CD4-positive, alpha-beta T cell (primary cell): Measurements from ENCODE around the gene CARS1. TPM values are rescaled to one million over a fixed set of nuclear protein-coding genes. Genes with fewer than 3 reads are reported as not detected.
A peak's percentile ranks its signal among the peaks of the same experiment; 100 is the strongest.

Source experiments
- ATAC-seq: fragments of 200-7000 bp; cut with Tn5 transposase; one replicate; pipeline ENCODE4 v1.10.0; 2022; ENCODE audit warnings: mild to moderate bottlenecking; ENCODE audit not compliant: poor library complexity
- CTCF ChIA-PET: fragments of 350-600 bp; sonication (Branson Sonifier 250); formaldehyde crosslinking; loops from one replicate; lab custom pipeline; 2021; ENCODE audit warnings: antibody characterized with exemption, inconsistent platforms; lab: Charles Lee
- POLR2A ChIA-PET: fragments of 350-600 bp; sonication (Branson Sonifier 250); formaldehyde crosslinking; loops from one replicate; lab custom pipeline; 2021; ENCODE audit warnings: antibody characterized with exemption, inconsistent platforms; lab: Charles Lee
- DNase-seq, 14 experiments: peaks; one replicate each; pipeline ENCODE4 v3.0.0-alpha.2; 2013 to 2020; ENCODE audit warnings: mixed read lengths in 2 of 14
- H3K27ac ChIP-seq, 2 donors: one replicate each; pipeline versions ENCODE4 v1.5.1 to v1.7.0; 2013; ENCODE audit warnings: low read length in 2 of 2, low read depth in 1 of 2, mild to moderate bottlenecking in 1 of 2
- H3K27me3 ChIP-seq, 2 experiments: 1 replicate in 1 of 2; 2 replicates in 1 of 2; pipeline versions ENCODE4 v1.6.1 to v1.7.0; 2013; ENCODE audit warnings: low read length in 2 of 2, control low read depth in 1 of 2, mild to moderate bottlenecking in 1 of 2, moderate library complexity in 1 of 2; ENCODE audit not compliant: insufficient read depth in 2 of 2, control insufficient read depth in 1 of 2
- H3K36me3 ChIP-seq: one replicate; pipeline ENCODE4 v1.6.1; 2013; ENCODE audit warnings: low read length, control low read depth; ENCODE audit not compliant: insufficient read depth
- H3K4me1 ChIP-seq: one replicate; pipeline ENCODE4 v1.6.1; 2013; ENCODE audit warnings: low read length, control low read depth; ENCODE audit not compliant: insufficient read depth
- H3K4me3 ChIP-seq: one replicate; pipeline ENCODE4 v1.5.1; 2013; ENCODE audit warnings: mild to moderate bottlenecking, low read length, moderate library complexity
- H3K9me3 ChIP-seq, 2 experiments: 1 replicate in 1 of 2; 2 replicates in 1 of 2; pipeline versions ENCODE4 v1.6.1 to v1.7.0; 2013; ENCODE audit warnings: low read length in 2 of 2, mild to moderate bottlenecking in 2 of 2, control low read depth in 1 of 2, moderate library complexity in 1 of 2; ENCODE audit not compliant: control insufficient read depth in 1 of 2, insufficient read depth in 1 of 2
- H3K27ac Mint-ChIP-seq: one replicate; pipeline ENCODE4 v1.8.0; 2020; ENCODE audit warnings: mixed read lengths
- H3K27me3 Mint-ChIP-seq: one replicate; pipeline ENCODE4 v1.8.0; 2021; ENCODE audit warnings: mixed read lengths
- H3K36me3 Mint-ChIP-seq: one replicate; pipeline ENCODE4 v1.8.0; 2021; ENCODE audit warnings: low read depth, mixed read lengths
- H3K4me1 Mint-ChIP-seq: one replicate; pipeline ENCODE4 v1.8.0; 2021; ENCODE audit warnings: low read depth, mixed read lengths
- H3K4me3 Mint-ChIP-seq: one replicate; pipeline ENCODE4 v1.8.0; 2020; ENCODE audit warnings: mild to moderate bottlenecking, mixed read lengths
- H3K9me3 Mint-ChIP-seq: one replicate; pipeline ENCODE4 v1.8.0; 2020; ENCODE audit warnings: mixed read lengths
- intact Hi-C, 2 experiments: fragments of 100-400 bp; cut with DNase I in 1 of 2; cut with micrococcal nuclease in 1 of 2; formaldehyde crosslinking; loops; one replicate each; pipeline versions ENCODE4 v1.15.1 to v1.9.0; 2023 to 2025; cut with DNase I, micrococcal nuclease
- total RNA-seq, 174 experiments: library from RNA in 2 of 174; stranded (reverse) in 2 of 174; gene quantifications; one replicate each; pipeline ENCODE4 v1.2.3 and lab custom pipeline; 2021 to 2026
- TF ChIP-seq, protein P1 (sequence below): fragments of 200-600 bp; IDR thresholded peaks from one replicate; pipeline ENCODE4 v1.8.0; 2022; ENCODE audit warnings: antibody characterized with exemption, mild to moderate bottlenecking

Gene CARS1
- total RNA-seq, 2 experiments from 2014 or later, result 24.1 to 25.2 TPM

DNA sequence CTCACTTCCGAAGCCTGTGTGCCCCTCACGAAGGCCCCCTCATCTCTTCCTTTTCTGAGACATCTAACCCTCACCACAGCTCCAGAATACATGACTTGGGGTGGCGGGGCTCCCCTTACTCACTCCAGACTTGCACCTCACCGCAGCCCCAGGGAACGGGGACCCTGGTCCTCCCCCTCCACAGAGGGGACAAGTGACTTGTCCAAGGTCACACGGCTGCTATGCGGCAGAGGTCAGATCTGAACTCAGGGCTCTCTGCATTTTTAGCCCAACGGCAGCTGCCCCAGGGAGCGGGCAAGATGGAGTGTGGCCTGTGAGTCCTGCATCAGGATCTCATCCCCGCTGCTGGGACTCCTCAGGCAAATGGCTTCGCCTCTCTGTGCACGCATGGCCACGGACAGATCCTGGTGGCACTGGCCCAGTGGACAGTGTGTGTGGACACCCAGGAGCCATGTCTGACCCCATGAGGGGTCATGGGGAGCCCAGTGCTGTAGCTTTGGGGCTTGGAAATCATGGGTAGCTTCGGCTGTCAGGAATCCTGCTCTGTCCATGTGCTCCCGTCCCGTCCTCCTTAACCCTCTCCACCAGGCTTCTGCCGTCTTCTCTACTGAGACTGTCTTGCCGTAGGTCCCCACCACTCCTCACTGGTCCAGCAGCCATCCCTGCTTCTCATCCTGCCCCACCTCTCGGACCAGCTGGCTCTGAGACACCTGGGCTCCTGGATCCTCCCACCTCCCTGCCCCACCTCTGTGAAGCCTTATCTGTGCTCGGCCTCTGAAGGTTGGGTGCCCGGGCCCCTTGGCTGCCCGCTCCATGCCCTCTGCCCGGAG is 48.0 kb upstream of the CARS1 start:
- ChIA-PET POLR2A (no interaction called here), CTCF (no interaction called here)
- intact Hi-C loops, result loop anchor here in 1 of 2 experiments (10.0 kb wide), 1 partner anchor 300 kb away; no protein-coding TSS in a partner anchor
- ATAC-seq, result no peak
- no peak overlapping the region for H3K4me3 Mint-ChIP-seq
- DNase-seq, result peak in 1 of 14 experiments; percentile 25
- Histone ChIP-seq H3K9me3 (no peaks in the 10 kb centered on the region), H3K4me3 (no peak overlapping the region), H3K27ac (no peak overlapping the region), H3K4me1 (no peaks in the 10 kb centered on the region), H3K27me3 (no peaks in the 10 kb centered on the region), H3K36me3 (no peaks in the 10 kb centered on the region)
- H3K9me3 Mint-ChIP-seq, result no peaks in the 10 kb centered on the region
- no peaks in the 10 kb centered on the region for H3K4me1 Mint-ChIP-seq
- H3K36me3 Mint-ChIP-seq, result no peaks in the 10 kb centered on the region
- no peak overlapping the region for H3K27ac Mint-ChIP-seq
- no peaks in the 10 kb centered on the region for H3K27me3 Mint-ChIP-seq
- TF ChIP-seq, protein P1, sequence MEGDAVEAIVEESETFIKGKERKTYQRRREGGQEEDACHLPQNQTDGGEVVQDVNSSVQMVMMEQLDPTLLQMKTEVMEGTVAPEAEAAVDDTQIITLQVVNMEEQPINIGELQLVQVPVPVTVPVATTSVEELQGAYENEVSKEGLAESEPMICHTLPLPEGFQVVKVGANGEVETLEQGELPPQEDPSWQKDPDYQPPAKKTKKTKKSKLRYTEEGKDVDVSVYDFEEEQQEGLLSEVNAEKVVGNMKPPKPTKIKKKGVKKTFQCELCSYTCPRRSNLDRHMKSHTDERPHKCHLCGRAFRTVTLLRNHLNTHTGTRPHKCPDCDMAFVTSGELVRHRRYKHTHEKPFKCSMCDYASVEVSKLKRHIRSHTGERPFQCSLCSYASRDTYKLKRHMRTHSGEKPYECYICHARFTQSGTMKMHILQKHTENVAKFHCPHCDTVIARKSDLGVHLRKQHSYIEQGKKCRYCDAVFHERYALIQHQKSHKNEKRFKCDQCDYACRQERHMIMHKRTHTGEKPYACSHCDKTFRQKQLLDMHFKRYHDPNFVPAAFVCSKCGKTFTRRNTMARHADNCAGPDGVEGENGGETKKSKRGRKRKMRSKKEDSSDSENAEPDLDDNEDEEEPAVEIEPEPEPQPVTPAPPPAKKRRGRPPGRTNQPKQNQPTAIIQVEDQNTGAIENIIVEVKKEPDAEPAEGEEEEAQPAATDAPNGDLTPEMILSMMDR, result no peak

DNA sequence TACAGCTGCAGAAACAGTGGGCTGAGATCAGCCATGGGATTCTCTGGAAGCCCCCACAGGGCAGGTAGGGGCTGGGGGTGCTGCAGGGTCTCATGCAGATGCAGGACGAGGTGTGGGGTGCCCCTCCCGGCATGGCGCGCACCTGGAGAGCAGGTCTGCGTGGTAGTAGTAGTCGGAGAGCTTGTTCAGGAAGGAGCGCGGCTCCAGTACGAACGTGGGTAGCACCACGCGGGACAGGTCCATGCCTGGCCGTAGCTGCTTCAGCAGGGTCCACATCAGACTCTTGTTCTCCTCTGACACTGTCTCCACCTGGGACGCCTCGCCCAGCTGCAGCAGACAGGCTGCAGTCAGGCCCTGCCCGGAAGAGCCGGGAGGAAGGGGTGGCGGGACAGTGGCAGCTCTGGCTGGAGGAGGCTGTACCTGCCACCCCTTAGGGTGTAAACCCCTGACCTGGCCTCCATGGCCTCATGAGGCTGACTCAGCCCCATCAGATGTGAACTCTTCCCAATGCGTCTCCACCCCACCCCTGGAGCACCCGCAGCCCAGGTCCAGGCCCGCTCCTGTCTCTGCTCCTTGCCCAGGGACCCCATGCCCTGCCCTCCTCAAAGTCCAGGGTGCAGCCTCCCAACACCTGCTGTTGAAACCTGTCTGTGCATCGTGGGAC is 47.0 kb upstream of the CARS1 start:
- Histone ChIP-seq H3K9me3 (no peaks in the 10 kb centered on the region), H3K4me3 (no peak overlapping the region), H3K4me1 (no peaks in the 10 kb centered on the region), H3K27ac (no peak overlapping the region), H3K36me3 (no peaks in the 10 kb centered on the region), H3K27me3 (no peaks in the 10 kb centered on the region)
- Mint-ChIP-seq H3K36me3 (no peaks in the 10 kb centered on the region), H3K27ac (no peak overlapping the region), H3K9me3 (no peaks in the 10 kb centered on the region), H3K4me3 (no peak overlapping the region), H3K4me1 (peaks cover 4% of the 10 kb centered on the region), H3K27me3 (no peaks in the 10 kb centered on the region)
- POLR2A ChIA-PET, result no interaction called here
- ATAC-seq (no peak), DNase-seq (peak in 1 of 14 experiments; percentile 24)
- CTCF ChIA-PET, result interaction anchor here (0.6 kb wide), 1 partner anchor 1410 kb away, joined by 6 read pairs; no protein-coding TSS in a partner anchor
- TF ChIP-seq, protein P1, result no peak
- intact Hi-C loops, result loop anchor here in 1 of 2 experiments (10.0 kb wide), 1 partner anchor 301 kb away; no protein-coding TSS in a partner anchor

GRCh38 chr11:3103076-3103475 is 45.9 kb upstream of the CARS1 start:
- DNase-seq (peak in 1 of 14 experiments; percentile 24), ATAC-seq (no peak)
- Mint-ChIP-seq H3K27ac (no peak overlapping the region), H3K4me3 (no peak overlapping the region), H3K36me3 (no peaks in the 10 kb centered on the region), H3K27me3 (no peaks in the 10 kb centered on the region), H3K9me3 (no peaks in the 10 kb centered on the region), H3K4me1 (peaks cover 8% of the 10 kb centered on the region)
- H3K4me3 ChIP-seq, result no peak overlapping the region
- no peaks in the 10 kb centered on the region for H3K4me1 ChIP-seq
- no peak overlapping the region for H3K27ac ChIP-seq
- intact Hi-C loops, result loop anchor here in 1 of 2 experiments (10.0 kb wide), 1 partner anchor 302 kb away; no protein-coding TSS in a partner anchor
- H3K36me3 ChIP-seq, result no peaks in the 10 kb centered on the region
- POLR2A ChIA-PET, result no interaction called here
- TF ChIP-seq, protein P1, result no peak
- H3K9me3 ChIP-seq, result no peaks in the 10 kb centered on the region
- CTCF ChIA-PET, result interaction anchor here (0.7 kb wide), 1 partner anchor 14 kb away, joined by 3 read pairs; no protein-coding TSS in a partner anchor
- no peaks in the 10 kb centered on the region for H3K27me3 ChIP-seq
